GM10248 (cell line): Measurements from ENCODE around the gene MRTO4.
"Not testable (repeated sequence)": the region's sequence is repeated elsewhere in the genome, so short reads cannot be mapped to it uniquely, and the experiment has no call there.

Source experiments
- CTCF ChIA-PET: fragments of 300-600 bp; sonication (Branson Sonifier 250); formaldehyde crosslinking; extraction: SDS; loops from one replicate; lab custom pipeline; 2021; ENCODE audit warnings: antibody characterized with exemption; lab: Yijun Ruan, JAX
- POLR2A ChIA-PET: fragments of 350-650 bp; sonication (Branson Sonifier 250); formaldehyde crosslinking; extraction: SDS; loops from one replicate; lab custom pipeline; 2020; ENCODE audit warnings: antibody characterized with exemption; lab: Yijun Ruan, JAX
- DNase-seq: peaks from one replicate; pipeline ENCODE4 v3.0.0; 2012; ENCODE audit errors: extremely low spot score
- TF ChIP-seq, protein P1 (sequence below): IDR thresholded peaks from 2 replicates; pipeline ENCODE4 v1.5.1; 2012; ENCODE audit warnings: mild to moderate bottlenecking, low read depth; ENCODE audit errors: extremely low read depth, missing control alignments, control extremely low read depth

Gene MRTO4

GRCh38 chr1:19287436-19288185 is 36.0 kb downstream of the MRTO4 start:
- POLR2A ChIA-PET, result interaction anchor here (1.1 kb wide), 1 partner anchor 30 kb away, joined by 3 read pairs; no protein-coding TSS in a partner anchor

DNA sequence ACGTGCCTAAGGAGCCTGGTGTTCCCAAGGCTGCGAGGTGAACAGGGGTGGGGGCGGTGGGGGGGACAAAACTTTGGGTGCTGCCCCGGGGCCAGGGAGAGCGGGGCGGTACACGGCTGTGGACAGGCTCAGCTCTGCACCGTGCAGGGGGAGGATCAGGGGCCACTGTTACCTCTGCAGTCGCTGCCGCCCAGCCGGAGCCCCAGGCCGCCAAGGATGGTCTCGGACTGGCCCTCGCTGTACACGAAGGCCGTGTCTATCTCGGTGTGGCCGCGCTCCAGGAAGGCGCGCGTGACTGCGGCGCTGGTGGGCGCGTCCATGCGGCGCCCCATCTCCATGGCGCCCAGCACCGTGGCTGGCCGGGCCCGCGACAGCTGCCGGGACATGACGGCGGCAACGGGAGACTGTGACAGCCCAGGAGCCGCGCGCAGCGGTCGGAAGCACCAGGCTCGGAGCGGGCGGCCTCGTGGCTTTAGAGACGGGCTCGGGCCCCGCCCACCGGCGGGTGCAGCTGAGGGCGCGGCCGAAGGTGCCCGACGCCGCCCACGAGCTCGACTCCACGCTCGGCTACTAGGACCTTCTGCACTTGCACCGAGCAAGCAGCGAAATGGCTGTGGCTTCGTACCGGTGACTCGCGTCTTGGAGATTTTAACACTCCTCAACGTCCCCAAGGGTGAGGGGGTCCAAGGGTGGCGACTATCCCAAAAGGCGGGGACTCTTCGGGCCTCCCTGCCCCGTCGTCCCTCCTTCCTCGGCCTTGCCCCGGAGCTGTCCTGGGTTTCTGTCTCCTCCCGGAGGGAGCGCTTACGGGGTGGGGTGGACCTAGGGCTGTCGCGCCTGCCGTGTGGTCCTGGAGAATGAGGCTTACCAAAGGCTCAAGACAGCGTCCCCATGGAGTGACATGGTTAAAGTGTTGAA is 37.0 kb downstream of the MRTO4 start, which contains the start of gene AKR7A3:
AKR7A3 (minus strand) TSS at position 447 of the 918 bp plus-strand sequence; CDS start at position 386, 61 bp downstream.
- POLR2A ChIA-PET, result interaction anchor here (1.1 kb wide), 1 partner anchor 31 kb away, joined by 3 read pairs; no protein-coding TSS in a partner anchor
- DNase-seq, CTCF ChIA-PET: not testable (repeated sequence)

More at GRCh38 chr1:19287436-19288185, 36.0 kb downstream of the MRTO4 start:
- DNase-seq, result no peak
- CTCF ChIA-PET, result no interaction called here
- TF ChIP-seq, protein P1, sequence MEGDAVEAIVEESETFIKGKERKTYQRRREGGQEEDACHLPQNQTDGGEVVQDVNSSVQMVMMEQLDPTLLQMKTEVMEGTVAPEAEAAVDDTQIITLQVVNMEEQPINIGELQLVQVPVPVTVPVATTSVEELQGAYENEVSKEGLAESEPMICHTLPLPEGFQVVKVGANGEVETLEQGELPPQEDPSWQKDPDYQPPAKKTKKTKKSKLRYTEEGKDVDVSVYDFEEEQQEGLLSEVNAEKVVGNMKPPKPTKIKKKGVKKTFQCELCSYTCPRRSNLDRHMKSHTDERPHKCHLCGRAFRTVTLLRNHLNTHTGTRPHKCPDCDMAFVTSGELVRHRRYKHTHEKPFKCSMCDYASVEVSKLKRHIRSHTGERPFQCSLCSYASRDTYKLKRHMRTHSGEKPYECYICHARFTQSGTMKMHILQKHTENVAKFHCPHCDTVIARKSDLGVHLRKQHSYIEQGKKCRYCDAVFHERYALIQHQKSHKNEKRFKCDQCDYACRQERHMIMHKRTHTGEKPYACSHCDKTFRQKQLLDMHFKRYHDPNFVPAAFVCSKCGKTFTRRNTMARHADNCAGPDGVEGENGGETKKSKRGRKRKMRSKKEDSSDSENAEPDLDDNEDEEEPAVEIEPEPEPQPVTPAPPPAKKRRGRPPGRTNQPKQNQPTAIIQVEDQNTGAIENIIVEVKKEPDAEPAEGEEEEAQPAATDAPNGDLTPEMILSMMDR, result no peak

- no peak for DNase-seq
- ChIA-PET POLR2A (no interaction called here), CTCF (no interaction called here)
- TF ChIP-seq, protein P1, result no peak
Measured at GRCh38 chr1:19289244-19289643, 37.6 kb downstream of the MRTO4 start.

DNA sequence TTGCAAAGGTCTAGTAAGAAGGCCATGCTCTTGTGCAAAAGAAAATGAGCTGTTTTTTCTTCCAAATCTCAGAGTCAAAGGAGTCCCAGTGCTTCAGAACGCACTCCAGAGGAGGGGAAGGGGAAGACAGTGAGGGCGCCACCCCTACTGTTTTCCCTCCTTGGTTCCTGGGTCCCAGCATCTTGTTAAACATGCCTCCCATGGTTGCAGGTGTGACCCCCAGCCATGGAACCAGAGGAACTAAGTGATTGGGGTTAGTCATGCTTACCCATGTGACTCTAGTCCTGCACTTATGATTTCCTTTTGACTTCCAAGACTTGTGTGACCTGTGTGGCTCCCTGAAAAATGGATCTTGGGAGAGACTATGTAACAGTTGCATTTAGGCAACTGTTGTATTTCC is 43.0 kb downstream of the MRTO4 start:
- DNase-seq, result no peak
- CTCF ChIA-PET, result interaction anchor here (0.7 kb wide), 1 partner anchor 54 kb away, joined by 3 read pairs; no protein-coding TSS in a partner anchor
- POLR2A ChIA-PET, result no interaction called here
- TF ChIP-seq, protein P1, result no peak

- no peak for DNase-seq
- TF ChIP-seq, protein P1, result no peak
- POLR2A ChIA-PET, result no interaction called here
- CTCF ChIA-PET, result no interaction called here
Measured at GRCh38 chr1:19300211-19300610, 48.6 kb downstream of the MRTO4 start.

GRCh38 chr1:19304081-19304480 is 52.5 kb downstream of the MRTO4 start:
- CTCF ChIA-PET, POLR2A ChIA-PET: not testable (repeated sequence)

GRCh38 chr1:19305880-19306279 is 54.3 kb downstream of the MRTO4 start:
- DNase-seq, result no peak
- TF ChIP-seq, protein P1, result no peak
- ChIA-PET POLR2A (no interaction called here), CTCF (no interaction called here)

More at GRCh38 chr1:19304081-19304480, 52.5 kb downstream of the MRTO4 start:
- not testable (repeated sequence) for DNase-seq
